Right renal pelvis (tissue), 4 donors: Measurements from ENCODE around the gene SDC1. TPM values are rescaled to one million over a fixed set of nuclear protein-coding genes. Genes with fewer than 3 reads are reported as not detected.

Experiments
- DNase-seq, 4 donors: peaks; one replicate each; pipeline ENCODE4 v3.0.0-alpha.2; 2013; ENCODE audit warnings: low read depth in 4 of 4, low spot score in 3 of 4, missing footprints in 1 of 4
- polyA plus RNA-seq, 4 donors: library from polyadenylated mRNA; unstranded; fragments of 120-200 nt; gene quantifications; one replicate each; pipeline ENCODE4 v1.2.1, GENCODE V29; 2013; ENCODE audit not compliant: insufficient read length in 4 of 4

The SDC1 gene
- polyA plus RNA-seq, 4 donors = 23.2 to 36.1 (median 26.1) TPM

DNA sequence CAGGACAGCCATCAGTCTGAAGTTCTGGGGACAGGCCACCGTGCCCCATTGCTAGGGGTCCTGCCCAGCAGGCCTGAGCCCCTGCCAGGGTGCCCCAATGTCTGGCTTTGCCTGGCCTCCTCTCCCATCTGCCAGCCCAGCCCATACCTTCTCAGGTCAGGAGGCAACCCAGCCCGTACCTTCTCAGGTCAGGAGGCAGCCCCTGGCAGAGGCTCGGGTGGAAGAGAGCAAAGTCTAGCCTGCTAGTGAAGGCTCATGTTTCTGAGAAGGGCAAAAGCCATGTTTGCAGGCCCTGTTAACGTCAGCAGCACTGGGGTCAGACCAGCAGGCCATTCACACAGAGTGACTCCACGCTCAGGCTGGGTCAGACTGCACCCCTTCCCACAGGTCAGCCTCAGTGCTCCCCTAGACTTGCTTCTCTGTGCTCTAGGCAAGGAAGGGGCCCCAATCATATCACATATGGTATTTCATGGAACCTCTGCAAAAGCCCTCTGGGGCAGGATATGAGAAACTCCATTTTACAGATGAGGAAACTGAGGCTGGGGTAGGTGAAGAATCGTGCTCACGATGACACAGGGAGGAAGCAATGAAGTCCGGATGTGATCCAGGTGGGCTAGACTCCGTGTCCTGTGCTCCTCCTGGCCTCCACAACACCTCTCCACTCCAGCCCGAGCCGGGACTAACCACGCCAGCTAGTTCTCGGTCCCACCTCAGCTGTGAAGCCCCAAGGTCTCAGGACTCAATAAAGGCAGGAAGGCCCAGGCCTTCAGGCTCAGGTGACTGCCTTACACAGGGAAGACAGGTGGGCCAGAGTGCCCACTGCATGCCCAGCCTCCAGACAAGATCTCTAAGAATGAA lies 9.5 kb downstream of the SDC1 start:
- no peak for DNase-seq

DNA sequence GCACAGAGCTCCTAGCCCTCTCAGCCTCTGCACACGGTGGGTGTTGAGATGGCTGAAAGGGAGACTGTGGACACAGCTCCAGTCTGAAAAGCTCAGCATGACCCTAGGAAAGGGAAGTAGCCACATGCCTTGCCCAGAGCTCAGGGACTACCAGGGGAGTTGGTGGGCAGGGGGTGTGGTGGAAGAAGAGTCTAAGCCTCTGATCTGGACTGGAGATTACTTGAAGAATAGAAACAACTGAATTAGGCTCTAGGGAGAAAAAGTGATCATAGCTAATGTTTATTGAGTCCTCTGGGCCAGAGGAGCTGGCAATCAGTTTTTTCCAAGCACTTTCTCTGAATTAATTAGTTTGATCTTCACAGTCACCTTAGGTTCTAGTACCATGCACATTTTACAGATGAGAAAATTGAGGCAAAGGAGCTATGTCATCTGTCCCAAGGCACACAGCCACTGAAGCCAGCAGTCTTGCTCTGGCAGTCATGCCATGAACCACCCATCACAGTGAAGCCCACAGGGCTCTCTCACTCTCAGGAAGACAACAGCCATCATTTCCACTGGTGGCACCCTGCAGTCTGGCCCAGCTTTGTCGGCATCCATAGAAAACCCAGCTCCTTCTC lies 10.3 kb downstream of the SDC1 start:
- DNase-seq = no peak

DNA sequence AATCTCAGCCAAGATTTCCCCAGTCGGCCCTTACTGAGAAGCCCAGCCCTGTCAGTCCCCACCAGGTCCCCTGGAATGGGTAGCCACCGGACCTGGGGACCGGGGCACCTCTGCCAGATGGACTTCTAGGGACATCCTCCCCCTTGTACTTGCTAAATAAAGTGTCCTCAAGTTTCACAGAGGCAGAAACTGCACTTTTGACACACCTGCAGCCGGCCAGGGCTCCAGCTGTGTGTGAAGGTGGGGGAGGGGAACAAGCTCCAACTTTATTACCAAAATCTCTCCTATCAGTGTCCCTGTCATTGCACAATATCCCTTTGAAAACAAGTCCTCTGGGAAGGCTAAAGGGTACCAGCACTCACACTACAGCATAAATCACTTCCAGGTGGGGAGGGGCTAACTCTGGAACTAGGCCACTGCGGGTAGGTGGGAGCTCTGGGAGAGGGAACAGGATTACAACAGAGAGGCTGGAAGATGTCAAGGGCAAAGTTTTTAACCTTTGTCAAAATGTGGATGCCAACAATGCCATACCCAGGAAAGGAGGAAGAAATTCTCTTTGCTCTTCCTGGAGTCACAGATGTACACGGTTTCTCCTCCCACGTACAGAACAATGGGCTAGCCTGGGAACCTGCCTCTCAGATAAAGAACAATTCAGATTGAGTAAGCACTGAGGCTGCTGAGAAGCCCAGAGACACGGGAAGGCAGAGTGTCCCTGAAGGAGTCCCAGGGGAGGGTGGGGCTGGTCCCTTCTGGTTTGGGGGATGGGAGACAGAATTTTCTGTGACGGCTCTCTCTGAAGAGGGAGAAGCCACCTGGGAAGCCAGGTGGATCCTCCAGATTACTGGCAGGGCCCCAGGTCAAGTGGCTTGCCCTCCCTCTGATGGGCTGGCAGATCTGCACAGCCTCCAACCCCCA lies 11.0 kb downstream of the SDC1 start:
- no peak for DNase-seq

DNA sequence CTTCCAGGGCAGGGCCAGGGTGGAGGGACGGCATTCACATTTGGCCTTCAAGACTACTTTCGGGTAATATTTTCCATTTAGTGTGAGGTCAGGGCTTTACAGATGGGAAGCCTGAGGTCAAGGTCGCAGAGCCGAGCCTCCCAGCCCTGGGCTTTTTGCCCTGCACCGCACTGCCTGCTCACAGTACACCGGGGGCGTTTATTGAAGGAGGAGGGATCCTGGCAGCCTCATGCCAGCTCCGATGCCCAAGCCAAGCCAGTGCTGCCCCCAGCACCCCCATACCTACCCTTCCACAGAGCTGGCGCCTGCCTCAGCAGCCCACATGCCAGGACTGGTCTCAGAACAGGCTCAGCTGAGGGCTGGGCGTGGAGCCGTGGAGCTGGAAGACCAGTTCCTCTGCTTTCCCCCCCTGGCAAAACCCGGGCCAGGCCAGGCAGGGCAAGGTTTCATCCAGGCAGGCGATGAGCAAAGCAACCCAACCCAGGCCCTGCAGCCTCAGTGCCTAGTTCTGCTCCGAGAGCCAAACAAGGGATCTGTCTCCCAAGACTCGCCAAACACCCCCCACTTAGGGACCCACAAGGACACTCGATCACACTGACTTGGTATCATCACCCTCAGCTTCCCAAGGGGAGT lies 11.9 kb downstream of the SDC1 start:
- DNase-seq = no peak

DNA sequence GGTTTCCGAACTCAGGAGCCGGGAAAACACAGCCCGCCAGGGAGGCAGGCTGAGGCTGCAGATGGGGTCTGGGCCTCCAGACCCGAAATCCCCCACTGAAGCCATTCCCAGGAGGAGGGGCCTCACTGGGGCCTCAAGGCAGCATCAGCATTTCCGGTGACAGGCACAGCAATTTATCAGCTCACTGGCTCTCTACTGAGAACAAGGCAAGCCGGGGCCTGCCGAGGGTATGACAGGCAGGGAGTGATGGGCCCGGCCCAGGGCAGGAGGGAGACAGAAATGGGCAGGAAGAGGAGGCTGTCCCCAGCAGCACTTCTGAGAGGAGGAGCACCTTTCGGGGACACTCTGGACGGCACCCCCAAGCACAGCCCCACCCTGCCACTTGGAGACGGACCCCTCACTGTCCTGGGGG lies 12.5 kb downstream of the SDC1 start:
- DNase-seq = peak in 1 of 4 donors; percentile 60

DNA sequence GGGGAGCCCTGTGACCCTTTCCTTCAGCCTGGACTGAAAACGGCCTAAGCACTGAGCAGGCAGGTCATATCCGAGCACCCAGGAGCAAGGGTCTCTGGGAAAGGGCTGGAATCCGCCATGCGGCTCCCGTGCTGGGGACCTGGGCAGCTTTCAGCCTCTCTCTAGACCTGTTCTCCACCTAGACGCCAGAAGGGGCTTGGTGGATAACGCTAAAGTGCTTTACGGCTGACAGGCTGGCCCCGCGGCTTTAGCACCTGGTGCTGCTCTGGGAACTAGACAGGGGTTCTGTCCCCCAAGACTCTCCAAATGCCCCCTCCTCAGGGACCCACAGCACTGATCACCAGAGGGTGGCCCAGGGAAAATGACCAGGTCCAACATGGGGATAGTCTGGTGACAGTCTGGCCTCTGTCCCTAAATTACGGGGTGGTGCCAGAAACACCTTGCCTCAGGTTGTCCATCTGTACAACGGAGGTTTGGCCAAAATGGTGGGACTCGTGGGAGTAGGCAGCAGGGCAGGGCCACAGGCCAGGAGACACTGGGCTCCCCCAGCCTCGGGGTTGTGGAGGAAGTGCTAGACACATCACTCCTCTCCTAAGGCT lies 13.0 kb downstream of the SDC1 start:
- no peak for DNase-seq

DNA sequence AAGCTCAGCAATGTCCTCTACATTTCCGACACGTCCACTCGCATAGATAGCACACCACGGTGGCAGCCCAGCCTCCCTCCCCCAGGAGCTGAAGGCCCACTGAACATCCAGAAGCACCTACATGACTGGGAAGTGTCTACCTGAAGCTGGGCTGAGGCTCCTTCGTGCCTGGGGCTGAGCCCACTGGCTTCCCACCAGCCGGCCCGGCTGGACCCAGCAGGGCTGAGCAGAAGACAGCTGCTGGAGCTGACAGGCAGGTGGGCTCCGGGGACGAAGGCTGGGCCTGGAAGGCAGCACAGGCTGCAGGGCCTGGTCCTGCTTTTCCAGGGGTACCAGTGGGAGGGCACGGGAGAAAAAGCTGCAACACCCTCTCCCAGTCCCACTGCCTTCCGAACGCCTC lies 13.5 kb downstream of the SDC1 start:
- no peak for DNase-seq

DNA sequence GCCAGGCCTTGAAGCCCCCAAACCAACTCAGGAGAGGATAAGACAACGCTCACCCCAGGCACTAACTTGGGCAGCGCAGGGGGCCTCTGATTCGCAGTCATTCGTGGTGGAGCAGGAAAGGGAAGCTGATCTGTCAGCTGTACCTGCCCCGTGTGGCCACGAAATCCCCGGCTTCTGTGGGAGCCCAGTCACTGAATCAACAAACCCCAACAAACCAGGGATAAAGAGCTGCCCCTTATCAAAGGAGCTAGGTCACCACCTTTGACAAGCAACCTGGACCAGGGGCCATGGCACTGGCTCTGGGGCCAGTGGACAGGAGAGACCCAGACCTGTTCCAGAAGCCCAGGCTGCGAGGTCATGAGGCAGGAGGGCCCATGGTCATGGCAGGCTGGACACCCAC lies 14.5 kb downstream of the SDC1 start:
- DNase-seq = no peak

DNA sequence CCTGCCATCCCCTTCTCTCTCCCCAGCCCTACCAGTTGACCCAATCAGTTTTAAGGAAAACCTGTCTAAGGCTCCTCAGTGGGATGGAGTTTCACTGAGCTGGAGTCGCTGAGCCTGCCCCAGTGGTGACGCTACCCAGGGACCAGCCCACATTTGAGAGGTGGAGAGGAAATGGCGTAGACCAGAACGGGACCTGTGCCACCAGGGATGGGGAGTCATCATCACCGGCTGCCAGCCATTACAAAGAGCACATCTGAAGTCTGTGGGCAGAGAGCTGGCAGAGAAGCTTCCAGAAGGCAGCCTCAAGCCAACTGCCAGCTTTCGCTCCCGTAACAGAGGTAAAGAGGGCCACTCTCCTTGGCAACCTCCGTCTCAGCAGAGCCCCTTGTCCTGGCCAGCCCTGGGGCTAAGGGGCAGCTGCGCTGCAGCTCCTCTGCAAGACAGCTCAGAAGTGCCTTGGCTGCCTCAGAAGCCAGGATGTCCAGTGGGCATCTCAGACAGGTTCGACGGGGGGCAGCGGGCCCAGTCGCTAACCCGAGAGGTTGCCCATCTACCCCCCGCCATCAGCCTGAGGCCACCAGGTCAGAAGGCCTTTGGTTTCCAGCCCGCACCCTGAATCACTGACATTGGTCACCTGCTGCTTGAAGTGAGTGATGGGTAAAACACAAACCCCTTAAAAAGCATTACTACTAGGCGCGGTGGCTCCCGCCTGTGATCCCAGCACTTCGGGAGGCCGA lies 15.4 kb downstream of the SDC1 start:
- no peak for DNase-seq

DNA sequence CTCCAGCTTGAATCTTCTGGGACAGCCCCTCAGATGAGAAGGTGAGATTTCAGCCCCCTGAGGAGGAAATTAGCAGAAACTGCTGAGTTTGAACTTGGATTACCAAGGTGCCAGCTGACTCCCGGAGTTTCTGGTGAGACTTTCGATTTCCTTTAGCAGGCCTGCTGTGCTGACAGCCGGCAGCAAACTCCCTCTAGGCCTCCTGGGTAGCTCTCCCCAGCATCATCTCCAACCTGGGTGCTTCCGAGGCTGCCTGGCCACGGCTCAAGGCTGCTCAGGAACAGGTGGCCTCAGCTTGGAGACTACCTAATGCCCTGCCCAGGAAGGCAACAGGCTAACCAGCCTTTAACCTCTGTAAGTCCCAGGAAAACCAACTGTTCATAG lies 16.5 kb downstream of the SDC1 start:
- DNase-seq = no peak

DNA sequence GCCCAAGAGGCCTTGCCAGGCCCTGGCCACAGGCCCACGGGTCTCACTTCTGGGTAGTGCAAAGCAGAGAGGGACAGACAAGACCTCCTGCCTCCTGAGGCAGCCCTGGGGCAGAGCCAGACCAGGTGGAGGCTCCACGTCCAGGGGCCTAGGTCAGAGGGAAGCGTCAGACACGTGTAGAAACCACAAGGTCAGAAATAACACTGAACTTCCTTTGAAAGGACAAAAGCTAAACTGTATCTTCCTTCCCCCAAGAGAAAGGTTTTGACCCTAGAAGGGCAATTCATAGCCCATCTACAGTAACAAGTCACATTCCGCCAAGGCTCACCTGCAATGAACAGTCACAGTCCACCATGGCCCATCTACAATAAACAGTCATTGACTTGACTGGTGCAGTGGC lies 17.9 kb downstream of the SDC1 start:
- no peak for DNase-seq

DNA sequence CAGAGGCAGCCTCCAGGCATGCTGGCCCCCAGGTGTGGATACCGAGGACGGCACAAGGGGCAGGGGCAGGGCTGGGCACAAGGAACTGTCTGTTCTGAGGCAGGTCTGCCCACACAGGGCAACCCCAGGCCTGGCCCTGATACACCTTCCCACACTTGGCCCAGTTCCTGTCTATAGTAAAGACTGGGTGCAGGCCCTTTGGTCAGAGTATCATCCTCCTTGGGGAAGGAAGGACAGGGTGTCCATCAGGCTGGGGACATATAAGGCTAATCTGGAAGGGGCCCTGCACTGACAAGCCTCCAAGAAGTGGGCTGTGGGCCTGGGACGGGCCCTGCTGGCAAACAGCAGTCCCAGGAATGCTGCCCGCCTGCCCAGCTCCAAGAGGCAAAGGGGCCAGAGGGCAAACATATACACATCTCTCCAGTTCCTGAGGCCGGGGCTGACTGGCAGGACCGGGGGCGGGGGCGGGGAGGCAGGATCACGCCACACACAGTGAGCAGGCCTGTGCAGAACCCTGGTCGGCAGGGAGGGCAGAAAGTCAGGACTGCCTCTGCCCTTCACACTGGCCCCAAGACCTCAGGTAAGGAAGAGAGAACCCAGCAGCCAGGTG lies 18.9 kb downstream of the SDC1 start:
- DNase-seq = no peak

DNA sequence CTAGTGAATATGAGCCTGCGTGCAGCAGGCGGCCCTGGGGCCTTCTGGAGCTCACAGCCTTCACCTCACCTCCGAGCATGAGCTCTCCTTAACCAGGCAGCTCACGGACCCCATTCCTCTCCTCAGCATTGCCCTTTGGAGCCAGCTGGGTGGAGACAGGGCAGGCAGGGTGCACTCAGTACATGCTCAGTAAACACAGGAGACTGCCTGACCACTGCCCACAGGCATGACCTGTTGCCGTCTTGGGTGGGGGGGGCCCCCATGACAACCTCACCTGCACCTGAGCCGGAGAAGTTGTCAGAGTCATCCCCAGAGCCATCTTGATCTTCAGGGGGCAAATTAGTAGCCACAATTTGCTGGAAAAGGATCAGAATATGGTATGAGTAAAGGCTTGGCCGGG lies 19.9 kb downstream of the SDC1 start:
- no peak for DNase-seq

DNA sequence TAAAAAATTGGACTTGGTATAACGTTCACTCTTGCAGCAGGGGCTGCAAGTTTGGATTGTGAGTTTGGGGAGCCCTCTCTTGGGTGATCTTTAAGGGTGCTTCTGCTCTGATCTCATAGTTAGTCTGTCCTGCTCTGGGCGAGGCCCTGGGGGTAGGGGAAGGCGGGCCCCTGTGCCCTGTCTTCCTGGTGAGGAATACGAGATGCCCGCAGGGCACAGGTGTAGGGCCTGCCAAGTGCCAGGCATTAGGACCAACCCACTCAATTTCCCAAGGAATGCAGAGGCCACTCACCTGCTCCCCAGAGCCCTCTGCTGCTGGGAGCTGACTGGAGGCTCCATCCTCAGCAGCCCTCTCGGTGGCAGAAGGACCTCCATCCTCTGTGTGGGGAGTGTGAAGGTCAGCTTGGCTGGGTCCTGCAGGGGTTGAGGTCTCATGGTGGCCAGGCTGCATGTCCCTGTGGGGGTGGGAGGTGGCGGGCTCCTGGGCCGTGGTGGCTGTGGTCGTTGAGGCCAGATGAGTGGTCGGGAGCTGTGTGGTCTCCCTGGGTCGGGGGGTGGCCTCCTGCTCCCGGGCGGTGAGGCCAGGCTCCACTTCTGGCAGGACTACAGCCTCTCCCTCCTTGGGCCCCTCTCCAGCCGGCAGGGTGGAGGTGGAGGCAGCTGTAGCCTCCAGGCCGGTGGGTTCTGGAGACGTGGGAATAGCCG lies 21.3 kb downstream of the SDC1 start:
- DNase-seq = no peak

DNA sequence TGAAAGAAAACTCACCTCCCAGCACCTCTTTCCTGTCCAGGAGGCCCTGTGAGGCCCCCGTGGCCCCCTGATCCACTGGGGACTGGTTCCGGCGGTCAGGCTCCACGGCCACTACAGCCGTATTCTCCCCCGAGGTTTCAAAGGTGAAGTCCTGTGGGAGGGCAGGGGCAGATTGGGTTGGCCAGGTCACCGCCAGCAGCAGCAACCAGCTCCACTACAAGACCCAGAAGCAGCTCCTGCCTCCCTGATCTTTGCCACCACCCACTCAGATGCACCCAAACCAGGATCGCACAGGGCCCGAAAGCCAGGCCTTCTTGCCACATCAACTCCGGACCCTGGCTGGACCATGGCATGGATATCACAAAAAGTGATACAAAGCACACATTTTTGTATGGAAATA lies 21.9 kb downstream of the SDC1 start:
- DNase-seq = no peak

DNA sequence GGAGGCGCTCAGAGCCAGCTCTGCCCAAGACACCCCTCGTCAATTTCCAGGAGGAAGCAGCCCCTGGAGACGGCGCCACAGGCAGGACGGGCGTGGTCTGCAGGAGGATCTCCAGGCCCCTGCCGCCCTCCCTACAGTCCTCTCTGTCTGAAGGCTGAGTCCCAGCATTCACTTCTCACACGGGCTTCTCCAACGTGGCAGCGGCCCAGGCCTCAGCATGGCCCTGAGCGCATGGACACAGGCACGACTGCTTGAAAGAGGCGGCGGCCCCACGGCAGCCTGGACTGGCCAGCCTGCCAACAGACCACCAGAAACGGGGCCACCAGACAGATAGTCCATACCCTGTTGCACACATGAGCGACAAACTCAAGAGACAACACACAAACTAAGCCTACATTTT lies 23.3 kb downstream of the SDC1 start:
- DNase-seq = no peak

DNA sequence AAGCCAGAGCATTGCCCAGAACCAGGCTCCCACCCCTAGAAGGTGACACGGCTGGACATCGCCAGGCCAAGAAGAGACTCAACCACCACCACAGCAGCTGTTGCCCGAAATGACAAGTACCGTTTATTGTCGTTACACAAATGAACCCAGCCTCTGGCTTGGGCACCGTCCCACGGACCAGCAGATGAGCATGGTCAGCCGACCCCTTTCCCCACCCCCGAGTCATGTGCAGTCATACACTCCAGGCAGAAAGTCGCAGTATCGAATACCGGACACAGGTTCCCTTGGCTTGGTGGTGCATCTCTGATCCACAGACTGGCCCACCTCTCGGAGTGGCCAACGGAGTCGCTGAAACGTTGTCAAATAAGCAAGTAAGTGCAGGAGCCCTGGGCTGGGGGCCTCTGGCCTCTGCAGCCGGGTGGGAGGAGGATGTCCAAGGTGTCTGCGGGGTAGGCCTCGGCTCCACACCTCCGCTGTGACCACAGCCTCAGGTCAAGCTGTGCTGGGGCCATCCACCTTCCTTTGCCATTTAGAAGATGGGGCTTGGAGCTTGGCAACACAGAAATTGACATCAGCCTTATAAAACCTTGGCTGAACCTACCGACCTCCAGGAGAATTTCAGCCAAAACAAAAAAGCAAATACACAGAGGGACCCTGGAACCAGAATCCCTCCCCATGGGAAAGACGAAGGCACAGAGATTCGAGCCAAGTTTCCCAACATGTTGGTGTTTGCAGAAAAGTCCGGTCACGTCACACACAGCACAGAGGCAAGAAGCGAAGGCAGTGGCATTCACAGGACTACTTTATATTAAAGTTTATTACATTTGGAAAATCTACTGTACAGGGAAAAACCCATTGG lies 24.0 kb downstream of the SDC1 start:
- no peak for DNase-seq
